ENCODE results near the gene SC5D. TPM values are rescaled to one million over a fixed set of nuclear protein-coding genes. Genes with fewer than 3 reads are reported as not detected.

SC5D gene
- total RNA-seq (2022) (25.9 and 27.6 TPM in 2 replicates), Bru-seq, nascent RNA (percentile 77 among the genes with signal in this experiment), BruChase-seq, experiment 1, labeled RNA remaining after a 6-hour chase (percentile 95 among the genes with signal in this experiment), BruChase-seq, experiment 2, labeled RNA remaining after a 2-hour chase (percentile 90 among the genes with signal in this experiment)
- long read RNA-seq, transcript SC5D-201 (5 exons, 2,456 nt) = major isoform, 74 of 80 reads
- long read RNA-seq, partial matches to known transcripts = 1 of 80 reads
- long read RNA-seq, other reads (novel, unspliced or antisense) = 2 of 80 reads

- H3K4me1 Mint-ChIP-seq (ENCODE audit: insufficient read depth, unreplicated experiment) = peaks cover 27% of the 10 kb centered on the region
- DNase-seq (ENCODE audit: unreplicated experiment) = peak; percentile 92
- H3K27me3 Mint-ChIP-seq (ENCODE audit: insufficient read depth, unreplicated experiment) = no peaks in the 10 kb centered on the region
- peaks cover 5% of the 10 kb centered on the region for H3K36me3 Mint-ChIP-seq (ENCODE audit: insufficient read depth, unreplicated experiment)
- H3K4me3 Mint-ChIP-seq (ENCODE audit: unreplicated experiment) = peak within 1 kb of the TSS; percentile 94
- no peaks in the 10 kb centered on the region for H3K9me3 Mint-ChIP-seq (ENCODE audit: unreplicated experiment)
- TF ChIP-seq CTCF (IDR thresholded peaks at IDR 0.05; ENCODE audit: unreplicated experiment) = no peak
- BruUV-seq (replicated peaks) = no TSS peak
- CTCF ChIA-PET = interaction anchor here (0.6 to 0.8 kb wide), 2 partner anchors 10 to 1214 kb away, joined by 3 to 4 read pairs; no protein-coding TSS in a partner anchor
- H3K27ac Mint-ChIP-seq (ENCODE audit: low read depth, unreplicated experiment) = peak within 1 kb of the TSS; percentile 93
- intact Hi-C loops (cut with micrococcal nuclease) = loop anchor here (1.0 to 10.0 kb wide), 2 partner anchors 43 to 912 kb away; no protein-coding TSS in a partner anchor
- POLR2A ChIA-PET = interaction anchor here (0.6 to 2.0 kb wide), 9 partner anchors 8 to 1917 kb away, joined by 3 to 10 read pairs (median 5); no protein-coding TSS in a partner anchor
Measured at GRCh38 chr11:121292495-121293287, at the start of gene SC5D. SC5D (plus strand) TSS chr11:121292771; CDS start chr11:121303376, 10,605 bp downstream.

- Mint-ChIP-seq H3K27ac (ENCODE audit: low read depth, unreplicated experiment) (no peak overlapping the region), H3K4me1 (ENCODE audit: insufficient read depth, unreplicated experiment) (no peaks in the 10 kb centered on the region), H3K4me3 (ENCODE audit: unreplicated experiment) (no peak overlapping the region), H3K9me3 (ENCODE audit: unreplicated experiment) (no peaks in the 10 kb centered on the region), H3K36me3 (ENCODE audit: insufficient read depth, unreplicated experiment) (no peaks in the 10 kb centered on the region), H3K27me3 (ENCODE audit: insufficient read depth, unreplicated experiment) (peaks cover 24% of the 10 kb centered on the region)
- intact Hi-C loops (cut with micrococcal nuclease) = no loop called here
- BruUV-seq (replicated peaks) = no TSS peak
- ChIA-PET CTCF (interaction anchor here (0.7 kb wide), 1 partner anchor 1261 kb away, joined by 3 read pairs; no protein-coding TSS in a partner anchor), POLR2A (interaction anchor here (0.6 to 0.7 kb wide), 2 partner anchors 188 to 845 kb away, joined by 3 to 4 read pairs; no protein-coding TSS in a partner anchor)
- no peak for DNase-seq (ENCODE audit: unreplicated experiment)
- no peak for TF ChIP-seq CTCF (IDR thresholded peaks at IDR 0.05; ENCODE audit: unreplicated experiment)
Measured at GRCh38 chr11:121244884-121245283, 47.7 kb upstream of the SC5D start.

GRCh38 chr11:121246021-121246768, 46.4 kb upstream of the SC5D start:
- CTCF ChIA-PET = no interaction called here
- peaks cover 11% of the 10 kb centered on the region for H3K27me3 Mint-ChIP-seq (ENCODE audit: insufficient read depth, unreplicated experiment)

More at GRCh38 chr11:121246021-121246768, 46.4 kb upstream of the SC5D start:
- Mint-ChIP-seq H3K36me3 (ENCODE audit: insufficient read depth, unreplicated experiment) (no peaks in the 10 kb centered on the region), H3K9me3 (ENCODE audit: unreplicated experiment) (no peaks in the 10 kb centered on the region), H3K4me3 (ENCODE audit: unreplicated experiment) (no peak overlapping the region), H3K4me1 (ENCODE audit: insufficient read depth, unreplicated experiment) (no peaks in the 10 kb centered on the region), H3K27ac (ENCODE audit: low read depth, unreplicated experiment) (no peak overlapping the region)
- intact Hi-C loops (cut with micrococcal nuclease) = no loop called here
- no TSS peak for BruUV-seq (replicated peaks)
- POLR2A ChIA-PET = no interaction called here
- no peak for TF ChIP-seq CTCF (IDR thresholded peaks at IDR 0.05; ENCODE audit: unreplicated experiment)
- DNase-seq (ENCODE audit: unreplicated experiment) = no peak
